ENCODE measurements around the gene ADARB1. TPM values are rescaled to one million over a fixed set of nuclear protein-coding genes. Genes with fewer than 3 reads are reported as not detected.

ADARB1 gene
- total RNA-seq, 3 donors from 2014 or later (not counting 1 experiment from before 2014, with no cell fraction given), result 20.7 to 28.0 (median 26.6) TPM

- H3K36me3 Mint-ChIP-seq, result no peaks in the 10 kb centered on the region
- H3K4me1 Mint-ChIP-seq, result no peaks in the 10 kb centered on the region
- intact Hi-C loops (cut with micrococcal nuclease), result no loop called here
- H3K36me3 ChIP-seq (ENCODE audit: control insufficient read depth, insufficient read depth, low read length), result peaks cover 4% of the 10 kb centered on the region
- H3K9me3 ChIP-seq (ENCODE audit: control insufficient read depth, insufficient read depth, low read length), result no peaks in the 10 kb centered on the region
- H3K27me3 ChIP-seq (ENCODE audit: control insufficient read depth, insufficient read depth, low read length), result no peaks in the 10 kb centered on the region
- 91% methylated on average over 8 of the region's 8 CpGs for WGBS (ENCODE audit: insufficient coverage)
- no peak for ATAC-seq
- DNase-seq, result no peak
- no peak overlapping the region for H3K27ac Mint-ChIP-seq
- no peak overlapping the region for H3K4me3 ChIP-seq (ENCODE audit: low read length)
- no peaks in the 10 kb centered on the region for H3K27me3 Mint-ChIP-seq (ENCODE audit: low read depth in 2 of 2)
- no peak overlapping the region for H3K27ac ChIP-seq (ENCODE audit: low read length)
- H3K9me3 Mint-ChIP-seq, result no peaks in the 10 kb centered on the region
- no peak overlapping the region for H3K4me3 Mint-ChIP-seq
- H3K4me1 ChIP-seq (ENCODE audit: control insufficient read depth, insufficient read depth, low read length), result no peaks in the 10 kb centered on the region
- TF ChIP-seq CTCF (IDR thresholded peaks at IDR 0.05), result no peak
These were observed 71.9 kb downstream of the ADARB1 start for GRCh38 chr21:45146306-45146705.

GRCh38 chr21:45146801-45147200, 72.4 kb downstream of the ADARB1 start:
- ATAC-seq, result no peak
- no peaks in the 10 kb centered on the region for H3K36me3 Mint-ChIP-seq
- no peak overlapping the region for H3K4me3 Mint-ChIP-seq
- no peaks in the 10 kb centered on the region for H3K27me3 Mint-ChIP-seq (ENCODE audit: low read depth in 2 of 2)
- intact Hi-C loops (cut with micrococcal nuclease), result no loop called here
- H3K4me1 ChIP-seq (ENCODE audit: control insufficient read depth, insufficient read depth, low read length), result peaks cover 3% of the 10 kb centered on the region
- H3K27ac Mint-ChIP-seq, result no peak overlapping the region
- H3K4me1 Mint-ChIP-seq, result peaks cover 3 to 4% of the 10 kb centered on the region in 2 donors
- H3K36me3 ChIP-seq (ENCODE audit: control insufficient read depth, insufficient read depth, low read length), result peaks cover 4% of the 10 kb centered on the region
- no peaks in the 10 kb centered on the region for H3K27me3 ChIP-seq (ENCODE audit: control insufficient read depth, insufficient read depth, low read length)
- H3K27ac ChIP-seq (ENCODE audit: low read length), result no peak overlapping the region
- no peaks in the 10 kb centered on the region for H3K9me3 ChIP-seq (ENCODE audit: control insufficient read depth, insufficient read depth, low read length)
- TF ChIP-seq CTCF (IDR thresholded peaks at IDR 0.05), result no peak
- no peak overlapping the region for H3K4me3 ChIP-seq (ENCODE audit: low read length)
- 88% methylated on average over 2 of the region's 2 CpGs for WGBS (ENCODE audit: insufficient coverage)
- DNase-seq, result no peak
- no peaks in the 10 kb centered on the region for H3K9me3 Mint-ChIP-seq

GRCh38 chr21:45147473-45148315, 73.3 kb downstream of the ADARB1 start:
- Mint-ChIP-seq H3K4me3 (no peak overlapping the region), H3K27ac (no peak overlapping the region), H3K9me3 (no peaks in the 10 kb centered on the region), H3K27me3 (ENCODE audit: low read depth in 2 of 2) (no peaks in the 10 kb centered on the region), H3K4me1 (peaks cover 12 to 13% of the 10 kb centered on the region in 2 donors), H3K36me3 (no peaks in the 10 kb centered on the region)
- no peak overlapping the region for H3K4me3 ChIP-seq (ENCODE audit: low read length)
- H3K36me3 ChIP-seq (ENCODE audit: control insufficient read depth, insufficient read depth, low read length), result peaks cover 4% of the 10 kb centered on the region
- no peaks in the 10 kb centered on the region for H3K27me3 ChIP-seq (ENCODE audit: control insufficient read depth, insufficient read depth, low read length)
- no peak for TF ChIP-seq CTCF (IDR thresholded peaks at IDR 0.05)
- DNase-seq, result no peak
- intact Hi-C loops (cut with micrococcal nuclease), result no loop called here
- H3K4me1 ChIP-seq (ENCODE audit: control insufficient read depth, insufficient read depth, low read length), result peaks cover 11% of the 10 kb centered on the region
- H3K27ac ChIP-seq (ENCODE audit: low read length), result no peak overlapping the region
- WGBS (ENCODE audit: insufficient coverage), result 88% methylated on average over 30 of the region's 30 CpGs
- H3K9me3 ChIP-seq (ENCODE audit: control insufficient read depth, insufficient read depth, low read length), result no peaks in the 10 kb centered on the region
- ATAC-seq, result no peak
